Epithelial cell of prostate (primary cell): Measurements from ENCODE around the gene TWSG1.
"Not testable (repeated sequence)": the region's sequence is repeated elsewhere in the genome, so short reads cannot be mapped to it uniquely, and the experiment has no call there.

ENCODE experiments used
- DNase-seq: peaks from one replicate; pipeline ENCODE4 v3.0.0-alpha.2; 2011; ENCODE audit warnings: low read depth, low spot score
- H3K27ac ChIP-seq: fragments of 450-650 bp; 2 replicates; pipeline ENCODE4 v1.5.1; 2017; ENCODE audit warnings: mild to moderate bottlenecking

The TWSG1 gene

GRCh38 chr18:9334973-9335696 lies 562 bp downstream of the TWSG1 start:
- H3K27ac ChIP-seq: peak overlapping the region; percentile 35
- no peak for DNase-seq

- no peak overlapping the region for H3K27ac ChIP-seq
- DNase-seq: no peak
These were observed 1.1 kb downstream of the TWSG1 start for GRCh38 chr18:9335697-9336045.

- no peak for DNase-seq
- no peak overlapping the region for H3K27ac ChIP-seq
These were observed 2.3 kb downstream of the TWSG1 start for GRCh38 chr18:9336827-9337226.

- no peak overlapping the region for H3K27ac ChIP-seq
- DNase-seq: no peak
These were observed 3.3 kb downstream of the TWSG1 start for GRCh38 chr18:9337873-9338272.

- no peak for DNase-seq
- H3K27ac ChIP-seq: no peak overlapping the region
These were observed 5.9 kb downstream of the TWSG1 start for GRCh38 chr18:9340472-9340871.

GRCh38 chr18:9343577-9343976 lies 9.0 kb downstream of the TWSG1 start:
- no peak overlapping the region for H3K27ac ChIP-seq
- DNase-seq: no peak

GRCh38 chr18:9346775-9347174 lies 12.2 kb downstream of the TWSG1 start:
- H3K27ac ChIP-seq: no peak overlapping the region
- no peak for DNase-seq

- DNase-seq: no peak
- H3K27ac ChIP-seq: no peak overlapping the region
These were observed 13.6 kb downstream of the TWSG1 start for GRCh38 chr18:9348079-9348671.

- no peak overlapping the region for H3K27ac ChIP-seq
- DNase-seq: no peak
These were observed 14.2 kb downstream of the TWSG1 start for GRCh38 chr18:9348766-9349165.

GRCh38 chr18:9353596-9353995 lies 19.0 kb downstream of the TWSG1 start:
- no peak for DNase-seq

GRCh38 chr18:9354256-9354655 lies 19.7 kb downstream of the TWSG1 start:
- DNase-seq: no peak
- H3K27ac ChIP-seq: no peak overlapping the region

More at GRCh38 chr18:9353596-9353995, 19.0 kb downstream of the TWSG1 start:
- no peak overlapping the region for H3K27ac ChIP-seq

- no peak for DNase-seq
- no peak overlapping the region for H3K27ac ChIP-seq
These were observed 22.4 kb downstream of the TWSG1 start for GRCh38 chr18:9356976-9357375.

GRCh38 chr18:9359796-9360195 lies 25.2 kb downstream of the TWSG1 start:
- no peak for DNase-seq
- H3K27ac ChIP-seq: no peak overlapping the region

- DNase-seq: no peak
- H3K27ac ChIP-seq: no peak overlapping the region
These were observed 26.6 kb downstream of the TWSG1 start for GRCh38 chr18:9361191-9361590.

GRCh38 chr18:9362869-9363268 lies 28.3 kb downstream of the TWSG1 start:
- DNase-seq: no peak
- H3K27ac ChIP-seq: no peak overlapping the region

GRCh38 chr18:9364242-9364641 lies 29.7 kb downstream of the TWSG1 start:
- H3K27ac ChIP-seq: peak overlapping the region; percentile 12
- DNase-seq: peak; percentile 22

GRCh38 chr18:9365406-9365805 lies 30.8 kb downstream of the TWSG1 start:
- no peak for DNase-seq
- no peak overlapping the region for H3K27ac ChIP-seq

GRCh38 chr18:9366126-9366714 lies 31.6 kb downstream of the TWSG1 start:
- H3K27ac ChIP-seq: no peak overlapping the region
- peak; percentile 22 for DNase-seq

GRCh38 chr18:9373254-9373653 lies 38.7 kb downstream of the TWSG1 start:
- not testable (repeated sequence) for H3K27ac ChIP-seq, DNase-seq

GRCh38 chr18:9379118-9379517 lies 44.5 kb downstream of the TWSG1 start:
- DNase-seq: no peak
- H3K27ac ChIP-seq: no peak overlapping the region

GRCh38 chr18:9380101-9380500 lies 45.5 kb downstream of the TWSG1 start:
- no peak for DNase-seq

More at GRCh38 chr18:9380101-9380500, 45.5 kb downstream of the TWSG1 start:
- no peak overlapping the region for H3K27ac ChIP-seq
